ENCODE measurements around the gene RPP25.

The RPP25 gene

GRCh38 chr15:74978503-74978902, 21.9 kb upstream of the RPP25 start:
- Histone ChIP-seq H3K27me3 (ENCODE audit: insufficient read depth, poor library complexity, severe bottlenecking) (no peaks in the 10 kb centered on the region), H3K4me3 (ENCODE audit: severe bottlenecking) (no peak overlapping the region), H3K9me3 (ENCODE audit: severe bottlenecking) (no peaks in the 10 kb centered on the region), H3K27ac (ENCODE audit: poor library complexity, severe bottlenecking) (no peak overlapping the region), H3K36me3 (ENCODE audit: low read depth) (no peaks in the 10 kb centered on the region), H3K4me1 (ENCODE audit: insufficient read depth, poor library complexity, severe bottlenecking) (no peaks in the 10 kb centered on the region)
- DNase-seq (ENCODE audit: low spot score) (no peak), ATAC-seq (ENCODE audit: low read depth) (peak; percentile 57; the same call in 1 of the 3 replicates)
- TF ChIP-seq, protein P1, sequence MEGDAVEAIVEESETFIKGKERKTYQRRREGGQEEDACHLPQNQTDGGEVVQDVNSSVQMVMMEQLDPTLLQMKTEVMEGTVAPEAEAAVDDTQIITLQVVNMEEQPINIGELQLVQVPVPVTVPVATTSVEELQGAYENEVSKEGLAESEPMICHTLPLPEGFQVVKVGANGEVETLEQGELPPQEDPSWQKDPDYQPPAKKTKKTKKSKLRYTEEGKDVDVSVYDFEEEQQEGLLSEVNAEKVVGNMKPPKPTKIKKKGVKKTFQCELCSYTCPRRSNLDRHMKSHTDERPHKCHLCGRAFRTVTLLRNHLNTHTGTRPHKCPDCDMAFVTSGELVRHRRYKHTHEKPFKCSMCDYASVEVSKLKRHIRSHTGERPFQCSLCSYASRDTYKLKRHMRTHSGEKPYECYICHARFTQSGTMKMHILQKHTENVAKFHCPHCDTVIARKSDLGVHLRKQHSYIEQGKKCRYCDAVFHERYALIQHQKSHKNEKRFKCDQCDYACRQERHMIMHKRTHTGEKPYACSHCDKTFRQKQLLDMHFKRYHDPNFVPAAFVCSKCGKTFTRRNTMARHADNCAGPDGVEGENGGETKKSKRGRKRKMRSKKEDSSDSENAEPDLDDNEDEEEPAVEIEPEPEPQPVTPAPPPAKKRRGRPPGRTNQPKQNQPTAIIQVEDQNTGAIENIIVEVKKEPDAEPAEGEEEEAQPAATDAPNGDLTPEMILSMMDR (IDR thresholded peaks at IDR 0.05; ENCODE audit: poor library complexity, severe bottlenecking): no peak

- no peak overlapping the region for H3K27ac ChIP-seq (ENCODE audit: poor library complexity, severe bottlenecking)
- H3K4me3 ChIP-seq (ENCODE audit: severe bottlenecking): no peak overlapping the region
- no peaks in the 10 kb centered on the region for H3K36me3 ChIP-seq (ENCODE audit: low read depth)
- ATAC-seq (ENCODE audit: low read depth) (peak; percentile 17; the same call in 1 of the 3 replicates), DNase-seq (ENCODE audit: low spot score) (no peak)
- no peaks in the 10 kb centered on the region for H3K27me3 ChIP-seq (ENCODE audit: insufficient read depth, poor library complexity, severe bottlenecking)
- H3K4me1 ChIP-seq (ENCODE audit: insufficient read depth, poor library complexity, severe bottlenecking): no peaks in the 10 kb centered on the region
- TF ChIP-seq, protein P1 (IDR thresholded peaks at IDR 0.05; ENCODE audit: poor library complexity, severe bottlenecking): no peak
- H3K9me3 ChIP-seq (ENCODE audit: severe bottlenecking): no peaks in the 10 kb centered on the region
Observed at GRCh38 chr15:74978077-74978476, 21.5 kb upstream of the RPP25 start.

DNA sequence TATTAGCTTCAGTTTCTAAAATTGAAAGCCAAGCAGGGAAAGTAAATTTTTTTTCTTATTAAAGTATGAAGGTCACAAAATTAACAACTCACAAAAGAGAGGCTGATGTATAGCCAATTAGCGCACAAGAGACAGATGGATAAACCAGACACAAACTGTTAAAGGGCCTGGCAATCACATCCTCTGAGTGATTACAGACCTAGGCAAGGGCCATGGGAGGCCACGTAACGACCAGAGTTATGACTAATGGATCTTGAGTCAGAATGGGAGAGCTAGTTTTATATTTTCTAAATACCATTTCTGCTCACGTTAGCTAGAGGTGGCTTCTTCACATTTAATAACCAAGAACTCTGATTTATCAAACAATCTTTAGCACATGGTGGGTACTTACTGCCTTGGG, 21.0 kb upstream of the RPP25 start:
- Histone ChIP-seq H3K36me3 (ENCODE audit: low read depth) (no peaks in the 10 kb centered on the region), H3K4me1 (ENCODE audit: insufficient read depth, poor library complexity, severe bottlenecking) (no peaks in the 10 kb centered on the region), H3K27ac (ENCODE audit: poor library complexity, severe bottlenecking) (no peak overlapping the region), H3K27me3 (ENCODE audit: insufficient read depth, poor library complexity, severe bottlenecking) (no peaks in the 10 kb centered on the region), H3K4me3 (ENCODE audit: severe bottlenecking) (no peak overlapping the region), H3K9me3 (ENCODE audit: severe bottlenecking) (no peaks in the 10 kb centered on the region)
- ATAC-seq (ENCODE audit: low read depth): no peak
- no peak for DNase-seq (ENCODE audit: low spot score)
- TF ChIP-seq, protein P1 (IDR thresholded peaks at IDR 0.05; ENCODE audit: poor library complexity, severe bottlenecking): no peak

DNA sequence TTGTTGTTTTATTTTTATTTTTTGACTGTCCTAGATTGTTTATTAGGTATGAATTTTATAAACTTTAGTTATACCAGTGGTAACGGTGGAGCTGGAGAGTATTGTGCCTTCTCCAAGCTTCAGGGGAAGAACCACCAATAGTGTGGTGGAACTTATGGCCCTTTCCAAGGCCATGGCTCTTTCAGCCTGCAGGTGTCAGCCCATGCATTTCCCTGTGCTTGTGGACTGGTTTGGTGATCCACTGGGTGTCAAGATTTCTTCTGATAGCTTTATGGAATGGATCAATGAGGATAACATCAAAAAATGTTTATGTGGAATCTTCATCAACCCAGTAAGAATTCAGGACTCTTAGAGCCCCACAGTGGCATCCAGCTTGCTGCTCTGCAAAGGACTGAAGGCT, 19.6 kb upstream of the RPP25 start:
- H3K4me1 ChIP-seq (ENCODE audit: insufficient read depth, poor library complexity, severe bottlenecking): no peaks in the 10 kb centered on the region
- ATAC-seq (ENCODE audit: low read depth): no peak
- H3K36me3 ChIP-seq (ENCODE audit: low read depth): no peaks in the 10 kb centered on the region
- no peak overlapping the region for H3K4me3 ChIP-seq (ENCODE audit: severe bottlenecking)
- DNase-seq (ENCODE audit: low spot score): no peak
- H3K27me3 ChIP-seq (ENCODE audit: insufficient read depth, poor library complexity, severe bottlenecking): no peaks in the 10 kb centered on the region
- H3K9me3 ChIP-seq (ENCODE audit: severe bottlenecking): no peaks in the 10 kb centered on the region
- H3K27ac ChIP-seq (ENCODE audit: poor library complexity, severe bottlenecking): no peak overlapping the region
- TF ChIP-seq, protein P1 (IDR thresholded peaks at IDR 0.05; ENCODE audit: poor library complexity, severe bottlenecking): peak; percentile 24

- no peaks in the 10 kb centered on the region for H3K9me3 ChIP-seq (ENCODE audit: severe bottlenecking)
- no peak overlapping the region for H3K4me3 ChIP-seq (ENCODE audit: severe bottlenecking)
- no peak for ATAC-seq (ENCODE audit: low read depth)
- H3K36me3 ChIP-seq (ENCODE audit: low read depth): no peaks in the 10 kb centered on the region
- no peaks in the 10 kb centered on the region for H3K27me3 ChIP-seq (ENCODE audit: insufficient read depth, poor library complexity, severe bottlenecking)
- TF ChIP-seq, protein P1 (IDR thresholded peaks at IDR 0.05; ENCODE audit: poor library complexity, severe bottlenecking): no peak
- no peak for DNase-seq (ENCODE audit: low spot score)
- peaks cover 9% of the 10 kb centered on the region for H3K4me1 ChIP-seq (ENCODE audit: insufficient read depth, poor library complexity, severe bottlenecking)
- no peak overlapping the region for H3K27ac ChIP-seq (ENCODE audit: poor library complexity, severe bottlenecking)
Observed at GRCh38 chr15:74967670-74968069, 11.1 kb upstream of the RPP25 start.
